D721Med (cell line): ENCODE results near the gene CHRM2.

Source experiments
- DNase-seq: peaks from one replicate; pipeline ENCODE4 v3.0.0; 2011; ENCODE audit warnings: low spot score; ENCODE audit not compliant: insufficient read length
- FAIRE-seq: peaks from 2 replicates; lab custom pipeline; 2011; peaks lifted over from hg19 to GRCh38; lab: Jason Lieb, UNC
- TF ChIP-seq, protein P1 (sequence below): IDR thresholded peaks from 2 replicates; pipeline ENCODE4 v1.5.1; 2012; ENCODE audit warnings: mild to moderate bottlenecking, control low read depth; ENCODE audit not compliant: insufficient read depth; ENCODE audit errors: missing control alignments

CHRM2 gene

DNA sequence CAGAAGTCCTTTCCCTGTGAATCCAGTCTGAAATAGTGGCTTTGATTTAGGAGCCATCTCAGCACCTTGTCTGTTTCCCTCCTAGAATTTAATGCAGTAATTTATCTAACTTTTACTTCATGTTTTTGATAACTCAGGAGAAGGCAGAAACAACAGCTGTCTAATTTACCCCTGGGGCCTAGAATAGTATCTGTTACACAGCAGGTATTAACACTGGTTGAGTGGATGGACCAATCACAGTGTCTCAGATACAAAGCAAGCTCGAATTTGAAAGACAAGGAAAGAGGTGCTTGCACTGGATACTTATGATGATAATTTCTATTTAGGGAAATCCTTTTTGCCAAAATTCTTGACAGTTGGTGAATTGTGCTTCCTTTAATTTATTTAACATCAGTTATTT is 23.4 kb downstream of the CHRM2 start:
- no peak for DNase-seq
- TF ChIP-seq, protein P1, sequence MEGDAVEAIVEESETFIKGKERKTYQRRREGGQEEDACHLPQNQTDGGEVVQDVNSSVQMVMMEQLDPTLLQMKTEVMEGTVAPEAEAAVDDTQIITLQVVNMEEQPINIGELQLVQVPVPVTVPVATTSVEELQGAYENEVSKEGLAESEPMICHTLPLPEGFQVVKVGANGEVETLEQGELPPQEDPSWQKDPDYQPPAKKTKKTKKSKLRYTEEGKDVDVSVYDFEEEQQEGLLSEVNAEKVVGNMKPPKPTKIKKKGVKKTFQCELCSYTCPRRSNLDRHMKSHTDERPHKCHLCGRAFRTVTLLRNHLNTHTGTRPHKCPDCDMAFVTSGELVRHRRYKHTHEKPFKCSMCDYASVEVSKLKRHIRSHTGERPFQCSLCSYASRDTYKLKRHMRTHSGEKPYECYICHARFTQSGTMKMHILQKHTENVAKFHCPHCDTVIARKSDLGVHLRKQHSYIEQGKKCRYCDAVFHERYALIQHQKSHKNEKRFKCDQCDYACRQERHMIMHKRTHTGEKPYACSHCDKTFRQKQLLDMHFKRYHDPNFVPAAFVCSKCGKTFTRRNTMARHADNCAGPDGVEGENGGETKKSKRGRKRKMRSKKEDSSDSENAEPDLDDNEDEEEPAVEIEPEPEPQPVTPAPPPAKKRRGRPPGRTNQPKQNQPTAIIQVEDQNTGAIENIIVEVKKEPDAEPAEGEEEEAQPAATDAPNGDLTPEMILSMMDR, result no peak
- FAIRE-seq, result no peak

DNA sequence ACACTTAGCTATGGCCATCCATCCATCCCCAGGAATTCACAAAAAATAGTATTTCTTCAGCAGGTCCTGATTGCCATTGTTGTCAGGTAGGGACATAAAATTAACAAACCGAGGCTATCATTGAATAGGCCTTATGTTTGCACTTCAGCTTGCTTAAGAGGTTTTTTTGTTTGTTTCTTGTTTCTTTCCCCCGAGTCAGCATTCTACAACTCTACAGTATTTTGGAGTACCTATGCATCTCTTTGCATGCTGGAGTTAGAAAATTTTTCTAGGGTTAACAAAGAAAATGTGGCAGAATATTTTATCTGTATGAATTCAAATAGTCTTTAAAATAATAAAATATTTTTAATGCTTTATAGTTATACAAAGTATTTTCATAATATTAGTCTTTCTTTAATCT is 26.3 kb downstream of the CHRM2 start:
- TF ChIP-seq, protein P1, result no peak
- DNase-seq, result no peak
- no peak for FAIRE-seq

DNA sequence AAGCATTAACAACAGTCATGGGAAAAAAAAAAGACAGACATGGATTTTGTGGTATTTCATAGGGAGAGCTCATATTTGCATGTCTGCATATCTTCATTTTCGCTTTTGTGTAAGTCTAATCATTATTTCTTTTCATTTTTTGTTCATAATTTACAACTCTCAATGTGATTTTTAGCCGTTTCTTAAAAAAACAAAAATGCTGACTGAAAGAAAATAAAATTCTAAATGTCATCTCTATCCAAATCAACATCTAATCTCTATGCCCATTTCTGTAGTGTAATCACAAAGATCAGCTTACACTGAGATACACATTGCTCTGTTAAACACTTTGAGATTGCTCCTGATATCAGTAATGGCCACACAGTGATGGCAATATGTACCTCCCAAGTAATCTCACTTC is 29.2 kb downstream of the CHRM2 start:
- TF ChIP-seq, protein P1, result no peak
- FAIRE-seq, result no peak
- no peak for DNase-seq

DNA sequence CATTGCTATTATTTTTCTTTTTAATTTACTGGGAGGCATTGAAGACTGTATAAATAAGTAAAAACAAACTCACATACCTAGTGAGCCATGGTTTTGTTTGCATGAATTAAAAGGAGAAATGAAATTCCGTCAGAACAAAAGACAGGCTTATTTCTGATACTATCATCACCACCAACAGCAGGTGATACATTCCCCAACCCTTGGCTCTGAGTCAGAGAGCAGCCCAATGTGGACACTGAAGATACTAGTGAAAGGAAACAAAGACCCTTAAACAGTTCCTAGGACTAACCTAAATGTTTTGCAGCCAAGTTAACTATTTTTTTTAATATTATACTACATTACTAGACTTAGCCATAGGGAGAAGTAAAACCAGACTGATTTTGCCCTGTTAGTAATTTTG is 31.6 kb downstream of the CHRM2 start:
- FAIRE-seq, result no peak
- no peak for DNase-seq
- TF ChIP-seq, protein P1, result no peak

DNA sequence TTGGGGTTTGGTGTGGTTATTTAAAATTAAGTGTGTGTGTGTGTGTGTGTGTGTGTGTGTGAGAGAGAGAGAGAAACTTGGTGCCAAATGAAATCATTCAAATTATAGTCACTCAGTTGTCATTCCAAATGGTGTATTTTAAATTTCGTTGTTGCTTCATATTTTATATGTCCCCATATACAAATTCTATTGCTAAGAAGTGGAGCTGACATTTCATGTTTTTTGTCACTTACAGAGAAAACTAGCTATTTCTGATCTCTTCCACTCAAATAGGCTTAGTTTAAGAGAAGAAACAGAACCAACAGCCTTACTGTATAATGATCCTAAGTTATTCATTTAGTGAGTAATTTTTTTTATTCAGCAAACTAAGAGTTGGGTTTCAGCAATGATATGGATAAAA is 42.3 kb downstream of the CHRM2 start:
- no peak for FAIRE-seq
- TF ChIP-seq, protein P1, result no peak
- no peak for DNase-seq

DNA sequence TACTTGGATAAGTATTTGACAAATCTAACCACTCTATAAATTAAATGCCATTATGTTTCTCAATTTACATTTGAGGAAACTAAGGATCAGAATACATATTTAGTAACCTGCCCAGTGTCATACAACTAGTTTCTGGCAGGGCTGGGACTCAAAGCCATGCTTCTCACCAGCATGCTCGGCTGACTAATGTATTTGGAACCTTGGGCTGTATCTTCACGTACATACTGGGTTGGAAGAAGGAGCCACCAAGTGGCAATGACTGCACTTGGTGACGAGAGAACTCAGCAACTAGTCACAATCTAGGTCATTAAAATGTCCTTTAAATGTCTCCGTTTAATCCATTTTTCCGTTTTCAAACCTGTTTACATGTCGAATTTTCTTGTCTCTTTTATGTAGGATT is 42.9 kb downstream of the CHRM2 start:
- TF ChIP-seq, protein P1, result no peak
- no peak for FAIRE-seq
- DNase-seq, result no peak

DNA sequence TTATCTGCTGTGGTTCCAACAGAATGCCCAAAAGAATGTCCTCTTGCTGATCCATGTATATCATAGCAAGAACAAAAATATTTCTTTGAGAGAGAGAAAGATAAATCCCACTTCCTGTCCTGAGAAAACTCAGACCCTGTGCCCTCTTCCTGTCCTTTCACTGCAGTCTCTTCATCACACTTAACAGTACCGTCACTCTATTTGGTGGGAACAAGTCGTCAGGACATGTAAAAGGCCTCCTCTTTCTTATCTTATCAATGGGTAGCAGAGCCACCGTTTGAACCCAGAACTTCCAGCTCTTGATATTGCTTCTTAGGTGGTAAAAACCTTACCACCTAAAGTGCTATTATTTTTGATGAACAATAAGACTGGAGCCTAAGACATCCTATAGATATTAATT is 43.9 kb downstream of the CHRM2 start:
- TF ChIP-seq, protein P1, result no peak
- no peak for FAIRE-seq
- no peak for DNase-seq
